ENCODE measurements around the gene NHLRC4. TPM values are rescaled to one million over a fixed set of nuclear protein-coding genes. Genes with fewer than 3 reads are reported as not detected.

NHLRC4 gene
- total and polyA plus RNA-seq, 9 of the 15 experiments (the other 6 are each of a cell fraction or from before 2014, with no cell fraction given), result 0.24 to 3.7 (median 1.3) TPM; not detected in 2

DNA sequence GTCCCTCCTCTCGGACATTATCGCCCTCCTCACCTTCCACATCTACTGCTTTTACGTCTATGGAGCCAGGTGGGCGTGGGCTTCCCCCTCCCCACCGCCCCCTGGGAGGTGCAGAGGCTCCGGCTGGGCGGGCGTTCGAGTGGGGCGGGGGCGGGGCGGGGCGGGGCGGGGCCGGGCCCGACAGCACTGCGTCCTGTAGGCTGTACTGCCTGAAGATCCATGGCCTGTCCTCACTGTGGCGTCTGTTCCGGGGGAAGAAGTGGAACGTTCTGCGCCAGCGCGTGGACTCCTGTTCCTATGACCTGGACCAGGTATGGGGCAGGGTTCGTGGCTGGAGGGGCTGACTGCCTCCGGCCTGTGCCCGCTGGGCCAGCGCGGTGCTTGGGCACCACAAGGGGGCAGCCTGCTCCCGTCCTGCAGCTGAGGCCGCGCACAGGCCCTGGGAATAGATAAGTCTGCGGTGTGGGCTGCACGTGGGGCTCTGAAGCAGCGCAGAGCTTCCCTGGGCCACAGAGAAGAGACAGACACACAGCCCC lies 12.1 kb downstream of the NHLRC4 start (continued):
- TF ChIP-seq, protein P1, sequence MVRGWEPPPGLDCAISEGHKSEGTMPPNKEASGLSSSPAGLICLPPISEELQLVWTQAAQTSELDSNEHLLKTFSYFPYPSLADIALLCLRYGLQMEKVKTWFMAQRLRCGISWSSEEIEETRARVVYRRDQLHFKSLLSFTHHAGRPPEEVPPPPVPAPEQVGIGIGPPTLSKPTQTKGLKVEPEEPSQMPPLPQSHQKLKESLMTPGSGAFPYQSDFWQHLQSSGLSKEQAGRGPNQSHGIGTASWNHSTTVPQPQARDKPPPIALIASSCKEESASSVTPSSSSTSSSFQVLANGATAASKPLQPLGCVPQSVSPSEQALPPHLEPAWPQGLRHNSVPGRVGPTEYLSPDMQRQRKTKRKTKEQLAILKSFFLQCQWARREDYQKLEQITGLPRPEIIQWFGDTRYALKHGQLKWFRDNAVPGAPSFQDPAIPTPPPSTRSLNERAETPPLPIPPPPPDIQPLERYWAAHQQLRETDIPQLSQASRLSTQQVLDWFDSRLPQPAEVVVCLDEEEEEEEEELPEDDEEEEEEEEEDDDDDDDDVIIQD (CRISPR knock-in tag; IDR thresholded peaks at IDR 0.05), result no peak
- TF ChIP-seq NCOA1 (IDR thresholded peaks at IDR 0.05; ENCODE audit: low read depth), result peak; percentile 51; the same call in 1 of the 2 replicates
- 0 out of 2 replicates have a peak, but pooled peaks have one; percentile 35 for TF ChIP-seq DPF2 (IDR thresholded peaks at IDR 0.05)
- peak; percentile 76 for TF ChIP-seq TARDBP (IDR thresholded peaks at IDR 0.05)
- peak in 1 of 2 experiments; percentile 70; a peak in 1 of 4 replicates for TF ChIP-seq TEAD1 (CRISPR knock-in tag; IDR thresholded peaks at IDR 0.05)
- peak; percentile 86 for TF ChIP-seq EP400 (IDR thresholded peaks at IDR 0.05)
- peak; percentile 91 for TF ChIP-seq STAG1 (CRISPR knock-in tag; IDR thresholded peaks at IDR 0.05; ENCODE audit: borderline replicate concordance)
- TF ChIP-seq HLTF (IDR thresholded peaks at IDR 0.05), result 0 out of 2 replicates have a peak, but pooled peaks have one; percentile 34
- TF ChIP-seq ZSCAN29 (IDR thresholded peaks at IDR 0.05), result no peak
- TF ChIP-seq CBX1 (IDR thresholded peaks at IDR 0.05; ENCODE audit: low read depth), result peak; percentile 84; the same call in 1 of the 2 replicates
- TF ChIP-seq, protein P2, sequence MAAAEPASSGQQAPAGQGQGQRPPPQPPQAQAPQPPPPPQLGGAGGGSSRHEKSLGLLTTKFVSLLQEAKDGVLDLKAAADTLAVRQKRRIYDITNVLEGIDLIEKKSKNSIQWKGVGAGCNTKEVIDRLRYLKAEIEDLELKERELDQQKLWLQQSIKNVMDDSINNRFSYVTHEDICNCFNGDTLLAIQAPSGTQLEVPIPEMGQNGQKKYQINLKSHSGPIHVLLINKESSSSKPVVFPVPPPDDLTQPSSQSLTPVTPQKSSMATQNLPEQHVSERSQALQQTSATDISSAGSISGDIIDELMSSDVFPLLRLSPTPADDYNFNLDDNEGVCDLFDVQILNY (CRISPR knock-in tag; IDR thresholded peaks at IDR 0.05), result 0 out of 2 replicates have a peak, but pooled peaks have one; percentile 46
- TF ChIP-seq ZNF324 (CRISPR knock-in tag; IDR thresholded peaks at IDR 0.05), result no peak
- TF ChIP-seq, protein P3, sequence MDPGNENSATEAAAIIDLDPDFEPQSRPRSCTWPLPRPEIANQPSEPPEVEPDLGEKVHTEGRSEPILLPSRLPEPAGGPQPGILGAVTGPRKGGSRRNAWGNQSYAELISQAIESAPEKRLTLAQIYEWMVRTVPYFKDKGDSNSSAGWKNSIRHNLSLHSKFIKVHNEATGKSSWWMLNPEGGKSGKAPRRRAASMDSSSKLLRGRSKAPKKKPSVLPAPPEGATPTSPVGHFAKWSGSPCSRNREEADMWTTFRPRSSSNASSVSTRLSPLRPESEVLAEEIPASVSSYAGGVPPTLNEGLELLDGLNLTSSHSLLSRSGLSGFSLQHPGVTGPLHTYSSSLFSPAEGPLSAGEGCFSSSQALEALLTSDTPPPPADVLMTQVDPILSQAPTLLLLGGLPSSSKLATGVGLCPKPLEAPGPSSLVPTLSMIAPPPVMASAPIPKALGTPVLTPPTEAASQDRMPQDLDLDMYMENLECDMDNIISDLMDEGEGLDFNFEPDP (CRISPR knock-in tag; IDR thresholded peaks at IDR 0.05), result no peak
- TF ChIP-seq, protein P4, sequence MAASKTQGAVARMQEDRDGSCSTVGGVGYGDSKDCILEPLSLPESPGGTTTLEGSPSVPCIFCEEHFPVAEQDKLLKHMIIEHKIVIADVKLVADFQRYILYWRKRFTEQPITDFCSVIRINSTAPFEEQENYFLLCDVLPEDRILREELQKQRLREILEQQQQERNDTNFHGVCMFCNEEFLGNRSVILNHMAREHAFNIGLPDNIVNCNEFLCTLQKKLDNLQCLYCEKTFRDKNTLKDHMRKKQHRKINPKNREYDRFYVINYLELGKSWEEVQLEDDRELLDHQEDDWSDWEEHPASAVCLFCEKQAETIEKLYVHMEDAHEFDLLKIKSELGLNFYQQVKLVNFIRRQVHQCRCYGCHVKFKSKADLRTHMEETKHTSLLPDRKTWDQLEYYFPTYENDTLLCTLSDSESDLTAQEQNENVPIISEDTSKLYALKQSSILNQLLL (CRISPR knock-in tag; IDR thresholded peaks at IDR 0.05; ENCODE audit: borderline replicate concordance), result no peak
- TF ChIP-seq, protein P5, sequence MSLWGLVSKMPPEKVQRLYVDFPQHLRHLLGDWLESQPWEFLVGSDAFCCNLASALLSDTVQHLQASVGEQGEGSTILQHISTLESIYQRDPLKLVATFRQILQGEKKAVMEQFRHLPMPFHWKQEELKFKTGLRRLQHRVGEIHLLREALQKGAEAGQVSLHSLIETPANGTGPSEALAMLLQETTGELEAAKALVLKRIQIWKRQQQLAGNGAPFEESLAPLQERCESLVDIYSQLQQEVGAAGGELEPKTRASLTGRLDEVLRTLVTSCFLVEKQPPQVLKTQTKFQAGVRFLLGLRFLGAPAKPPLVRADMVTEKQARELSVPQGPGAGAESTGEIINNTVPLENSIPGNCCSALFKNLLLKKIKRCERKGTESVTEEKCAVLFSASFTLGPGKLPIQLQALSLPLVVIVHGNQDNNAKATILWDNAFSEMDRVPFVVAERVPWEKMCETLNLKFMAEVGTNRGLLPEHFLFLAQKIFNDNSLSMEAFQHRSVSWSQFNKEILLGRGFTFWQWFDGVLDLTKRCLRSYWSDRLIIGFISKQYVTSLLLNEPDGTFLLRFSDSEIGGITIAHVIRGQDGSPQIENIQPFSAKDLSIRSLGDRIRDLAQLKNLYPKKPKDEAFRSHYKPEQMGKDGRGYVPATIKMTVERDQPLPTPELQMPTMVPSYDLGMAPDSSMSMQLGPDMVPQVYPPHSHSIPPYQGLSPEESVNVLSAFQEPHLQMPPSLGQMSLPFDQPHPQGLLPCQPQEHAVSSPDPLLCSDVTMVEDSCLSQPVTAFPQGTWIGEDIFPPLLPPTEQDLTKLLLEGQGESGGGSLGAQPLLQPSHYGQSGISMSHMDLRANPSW (CRISPR knock-in tag; IDR thresholded peaks at IDR 0.05), result no peak
- TF ChIP-seq BHLHE40 (IDR thresholded peaks at IDR 0.05; ENCODE audit: low read length), result peak; percentile 99
- TF ChIP-seq ZNF165 (CRISPR knock-in tag; IDR thresholded peaks at IDR 0.05; ENCODE audit: borderline replicate concordance), result peak; percentile 95
- peak; percentile 86; the same call in 1 of the 2 replicates for TF ChIP-seq FOXK1 (CRISPR knock-in tag; IDR thresholded peaks at IDR 0.05; ENCODE audit: borderline replicate concordance)
- TF ChIP-seq MYC (IDR thresholded peaks at IDR 0.05; ENCODE audit: low read depth, low read length), result peak; percentile 97
- no peak for TF ChIP-seq MYC (CRISPR knock-in tag; IDR thresholded peaks at IDR 0.05; ENCODE audit: borderline replicate concordance, low read depth)
- TF ChIP-seq TCF7L2 (IDR thresholded peaks at IDR 0.05; ENCODE audit: low read depth, low read length), result no peak
- TF ChIP-seq ILF3 (IDR thresholded peaks at IDR 0.05; ENCODE audit: borderline replicate concordance), result no peak
- TF ChIP-seq BACH1 (tag; IDR thresholded peaks at IDR 0.05), result no peak
